GM18909 (cell line): Measurements from ENCODE around the gene MACROD2.
"Not testable (repeated sequence)": the region's sequence is repeated elsewhere in the genome, so short reads cannot be mapped to it uniquely, and the experiment has no call there.

Experiments
- ATAC-seq: cut with Tn5 transposase; IDR thresholded peaks from one replicate; pipeline ENCODE4 v1.9.1; 2021; ENCODE audit warnings: mild to moderate bottlenecking; ENCODE audit not compliant: unreplicated experiment, poor library complexity

The MACROD2 gene

GRCh38 chr20:14915356-14915755, 920.0 kb downstream of the MACROD2 start:
- ATAC-seq = no peak

GRCh38 chr20:14916360-14916920, 921.1 kb downstream of the MACROD2 start:
- ATAC-seq = no peak

- ATAC-seq = no peak
These were observed 923.0 kb downstream of the MACROD2 start for GRCh38 chr20:14918281-14918680.

- ATAC-seq = no peak
These were observed 923.7 kb downstream of the MACROD2 start for GRCh38 chr20:14918976-14919375.

GRCh38 chr20:14919501-14920081, 924.3 kb downstream of the MACROD2 start:
- no peak for ATAC-seq

- ATAC-seq = no peak
These were observed 926.2 kb downstream of the MACROD2 start for GRCh38 chr20:14921513-14921912.

- no peak for ATAC-seq
These were observed 927.4 kb downstream of the MACROD2 start for GRCh38 chr20:14922503-14923267.

GRCh38 chr20:14924433-14924832, 929.1 kb downstream of the MACROD2 start:
- ATAC-seq = no peak

GRCh38 chr20:14925300-14925699, 930.0 kb downstream of the MACROD2 start:
- ATAC-seq = no peak

GRCh38 chr20:14926436-14926835, 931.1 kb downstream of the MACROD2 start:
- ATAC-seq = not testable (repeated sequence)

- ATAC-seq = no peak
These were observed 932.8 kb downstream of the MACROD2 start for GRCh38 chr20:14928083-14928482.

- ATAC-seq = no peak
These were observed 934.1 kb downstream of the MACROD2 start for GRCh38 chr20:14929388-14929787.

GRCh38 chr20:14932040-14932439, 936.7 kb downstream of the MACROD2 start:
- no peak for ATAC-seq

- no peak for ATAC-seq
These were observed 940.0 kb downstream of the MACROD2 start for GRCh38 chr20:14935285-14935684.

GRCh38 chr20:14937021-14937420, 941.7 kb downstream of the MACROD2 start:
- ATAC-seq = no peak

GRCh38 chr20:14937846-14938245, 942.5 kb downstream of the MACROD2 start:
- ATAC-seq = no peak

GRCh38 chr20:14947536-14947935, 952.2 kb downstream of the MACROD2 start:
- no peak for ATAC-seq

GRCh38 chr20:14947946-14948345, 952.6 kb downstream of the MACROD2 start:
- ATAC-seq = no peak

- ATAC-seq = no peak
These were observed 953.1 kb downstream of the MACROD2 start for GRCh38 chr20:14948416-14948815.

GRCh38 chr20:14950633-14951032, 955.3 kb downstream of the MACROD2 start:
- no peak for ATAC-seq

GRCh38 chr20:14951105-14951504, 955.8 kb downstream of the MACROD2 start:
- peak; percentile 53 for ATAC-seq
